Heart right ventricle (tissue), 16 donors: ENCODE measurements around the gene VTI1A. TPM values are rescaled to one million over a fixed set of nuclear protein-coding genes. Genes with fewer than 3 reads are reported as not detected.

ENCODE experiments used
- ATAC-seq, 8 donors: fragments of 200-7000 bp; cut with Tn5 transposase; one replicate each; pipeline ENCODE4 v1.9.1; 2020; ENCODE audit warnings: mild to moderate bottlenecking in 8 of 8, moderate library complexity in 8 of 8, moderate number of reproducible peaks in 1 of 8
- DNase-seq, 2 donors: peaks; one replicate each; pipeline ENCODE4 v3.0.0-alpha.2; 2020
- H3K27ac ChIP-seq, 10 donors: fragments of 200-600 bp; sonication (generic) in 2 of 10; one replicate each; pipeline versions ENCODE4 v1.5.0 to v1.8.0; 2020 to 2022; ENCODE audit warnings: mild to moderate bottlenecking in 3 of 10
- H3K27me3 ChIP-seq, 7 donors: fragments of 200-600 bp; one replicate each; pipeline ENCODE4 v1.8.0; 2021 to 2022; ENCODE audit warnings: mild to moderate bottlenecking in 2 of 7
- H3K36me3 ChIP-seq, 9 donors: fragments of 200-600 bp; sonication (generic) in 1 of 9; one replicate each; pipeline versions ENCODE4 v1.5.0 to v1.8.0; 2020 to 2022; ENCODE audit warnings: mild to moderate bottlenecking in 2 of 9
- H3K4me1 ChIP-seq, 9 donors: fragments of 200-600 bp; sonication (generic) in 1 of 9; one replicate each; pipeline versions ENCODE4 v1.5.0 to v1.8.0; 2020 to 2022; ENCODE audit warnings: mild to moderate bottlenecking in 4 of 9
- H3K4me3 ChIP-seq, 10 donors: fragments of 200-600 bp; sonication (generic) in 2 of 10; one replicate each; pipeline versions ENCODE4 v1.5.0 to v1.8.0; 2020 to 2022; ENCODE audit warnings: mild to moderate bottlenecking in 7 of 10, moderate library complexity in 2 of 10
- H3K9me3 ChIP-seq, 11 donors: fragments of 200-600 bp in 10 of 11; sonication (generic) in 2 of 11; one replicate each; pipeline versions ENCODE4 v1.5.0 to v1.8.0; 2013 to 2022; ENCODE audit warnings: mild to moderate bottlenecking in 2 of 11, control low read depth in 1 of 11, moderate library complexity in 1 of 11
- CTCF ChIP-seq, 9 donors: fragments of 200-600 bp; sonication (generic) in 2 of 9; IDR thresholded peaks; one replicate each; pipeline versions ENCODE4 v1.5.0 to v1.8.0; 2021 to 2022; ENCODE audit warnings: antibody characterized with exemption in 9 of 9, mild to moderate bottlenecking in 5 of 9, moderate library complexity in 1 of 9
- WGBS, 2 donors: extraction: QIAGEN DNeasy Blood & Tissue Kit; methylation state at CpG; one replicate each; pipeline ENCODE4 v1.1.7; 2013; ENCODE audit warnings: inconsistent platforms in 1 of 2; 5-methylcytosine and 5-hydroxymethylcytosine counted together
- intact Hi-C, 10 donors: fragments of 100-400 bp; cut with DNase I; formaldehyde crosslinking; loops; one replicate each; pipeline versions ENCODE4 v1.11.1 to v1.14.2; 2022
- polyA plus RNA-seq, 2 donors: library from polyadenylated mRNA; stranded (reverse); fragments of 200-250 nt; gene quantifications; one replicate each; pipeline ENCODE4 v1.2.3, GENCODE V29; 2013
- total RNA-seq, 10 donors: library from RNA; stranded (reverse); fragmentation: NEBNext Ultra II Directional in 3 of 10; extraction: Animal tissue kit (Norgen Biotek cat#: 25700) in 3 of 10; gene quantifications; one replicate each; pipeline versions ENCODE4 v1.2.1 to v1.2.4, GENCODE V29; 2021 to 2023
- donor health status: Arrhythmogenic right ventricular cardiomyopathy.
- donor health status: ischemic (EF 13 %, LVEDD 7.1; RV severe dilation, severe dysfunction).
- donor health status: healthy with polysubstance abuse.
- donor health status: DM: no; HTN: yes; CAD: no.
- donor health status: DM: no; HTN: no; CAD: no.
- donor health status: ischemic (EF 25% LVEDD 6.9; RV normal size, moderate dysfunction).
- donor health status: ischemic (EF 25% LVEDD 5.7; RV mildly dilated, moderate dysfunction).
- donor health status: healthy.
- donor health status: DM: yes; HTN: yes; CAD: no.
- donor health status: Ischemic cardiomyopathy.
- donor health status: ischemic (EF 35%, LVEDD 5.7; RV mildly dilated, moderate dysfunction).
- donor health status: nonischemic (EF 11% LVEDD 7.7; RV severe dilation, severe dysfunction).
- donor health status: DM: yes; HTN: yes; CAD: no.
- donor health status: PGD.
- donor health status: ischemic (EF 29% LVEDD 5.4; RV normal size, mild dysfunction).
- donor health status: nonischemic (EF 23%, LVEDD 6.1; RV moderate dilation, normal function).

The VTI1A gene
- total and polyA plus RNA-seq, 12 donors, result 6.2 to 24.5 (median 20.6) TPM

GRCh38 chr10:112715581-112715980 is 268.6 kb downstream of the VTI1A start:
- no peaks in the 10 kb centered on the region for H3K27me3 ChIP-seq
- no peak overlapping the region for H3K4me3 ChIP-seq
- intact Hi-C loops, result loop anchor here in 2 of 10 donors (10.0 kb wide), 2 partner anchors 409 to 669 kb away; no protein-coding TSS in a partner anchor
- ATAC-seq, result no peak
- DNase-seq, result no peak
- no peaks in the 10 kb centered on the region for H3K4me1 ChIP-seq
- H3K9me3 ChIP-seq, result no peaks in the 10 kb centered on the region
- H3K27ac ChIP-seq, result no peak overlapping the region
- 92 to 95% methylated on average over 5 of the region's 5 CpGs for whole genome bisulfite sequencing, 2 donors
- peaks cover 0 to 5% (median 0%) of the 10 kb centered on the region in 9 donors for H3K36me3 ChIP-seq
- no peak for TF ChIP-seq CTCF (IDR thresholded peaks at IDR 0.05)

GRCh38 chr10:112716076-112716475 is 269.1 kb downstream of the VTI1A start:
- no peak for ATAC-seq
- 92 to 95% methylated on average over 3 of the region's 3 CpGs for WGBS, 2 donors
- intact Hi-C loops, result loop anchor here in 2 of 10 donors (10.0 kb wide), 2 partner anchors 409 to 669 kb away; no protein-coding TSS in a partner anchor

GRCh38 chr10:112716924-112717413 is 270.0 kb downstream of the VTI1A start:
- H3K27me3 ChIP-seq, result no peaks in the 10 kb centered on the region
- no peaks in the 10 kb centered on the region for H3K9me3 ChIP-seq
- H3K4me1 ChIP-seq, result no peaks in the 10 kb centered on the region
- DNase-seq (no peak), ATAC-seq (no peak)
- 71 to 84% methylated on average over 6 of the region's 6 CpGs for WGBS, 2 donors
- peaks cover 0 to 5% (median 0%) of the 10 kb centered on the region in 9 donors for H3K36me3 ChIP-seq
- TF ChIP-seq CTCF (IDR thresholded peaks at IDR 0.05), result no peak
- intact Hi-C loops, result loop anchor here in 2 of 10 donors (10.0 kb wide), 2 partner anchors 408 to 668 kb away; no protein-coding TSS in a partner anchor
- H3K27ac ChIP-seq, result no peak overlapping the region
- no peak overlapping the region for H3K4me3 ChIP-seq

More at GRCh38 chr10:112716076-112716475, 269.1 kb downstream of the VTI1A start:
- Histone ChIP-seq H3K9me3 (no peaks in the 10 kb centered on the region), H3K36me3 (peaks cover 0 to 5% (median 0%) of the 10 kb centered on the region in 9 donors), H3K27me3 (no peaks in the 10 kb centered on the region), H3K4me3 (no peak overlapping the region), H3K4me1 (no peaks in the 10 kb centered on the region), H3K27ac (no peak overlapping the region)
- DNase-seq, result no peak
- TF ChIP-seq CTCF (IDR thresholded peaks at IDR 0.05), result no peak

- Histone ChIP-seq H3K27me3 (no peaks in the 10 kb centered on the region), H3K9me3 (no peaks in the 10 kb centered on the region), H3K36me3 (peaks cover 0 to 5% (median 0%) of the 10 kb centered on the region in 9 donors), H3K4me1 (peaks cover 0 to 5% (median 0%) of the 10 kb centered on the region in 9 donors), H3K4me3 (no peak overlapping the region), H3K27ac (no peak overlapping the region)
- no peak for DNase-seq
- no peak for ATAC-seq
- intact Hi-C loops, result loop anchor here in 8 of 10 donors (2.0 to 10.0 kb wide), 8 partner anchors 235 to 667 kb away; partner anchors contain the start of gene TCF7L2 (in 1 of the 8)
- TF ChIP-seq CTCF (IDR thresholded peaks at IDR 0.05), result no peak
Observed at GRCh38 chr10:112720178-112720577, 273.2 kb downstream of the VTI1A start.
